NCI-H69 (cell line): ENCODE measurements around the gene TTBK1.
"Not testable (repeated sequence)": the region's sequence is repeated elsewhere in the genome, so short reads cannot be mapped to it uniquely, and the experiment has no call there.

Source experiments
- DNase-seq: peaks from one replicate; lab custom pipeline; 2025; lab: John Stamatoyannopoulos, UW

The TTBK1 gene

GRCh38 chr6:43287717-43288679, 44.7 kb downstream of the TTBK1 start:
- no peak for DNase-seq

- no peak for DNase-seq
Observed at GRCh38 chr6:43290339-43290904, 47.1 kb downstream of the TTBK1 start.

GRCh38 chr6:43290905-43291355, 47.6 kb downstream of the TTBK1 start:
- no peak for DNase-seq

DNA sequence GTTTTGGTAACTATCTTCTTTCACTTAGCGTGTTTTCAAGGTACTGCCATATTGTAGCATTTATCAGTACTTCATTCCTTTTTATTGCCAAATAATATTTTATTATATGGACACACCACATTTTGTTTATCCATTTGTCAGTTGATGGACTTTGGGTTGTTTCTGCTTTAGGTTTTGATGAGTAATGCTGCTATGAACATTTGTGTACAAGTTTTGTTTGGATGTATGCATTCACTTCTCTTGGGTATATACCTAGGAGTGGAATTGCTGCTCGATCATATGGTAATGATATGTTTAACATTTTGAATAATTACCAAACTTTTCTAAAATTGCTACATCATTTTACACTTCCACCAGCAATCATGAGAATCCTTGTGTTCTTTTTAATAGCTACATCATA, 48.4 kb downstream of the TTBK1 start:
- DNase-seq = no peak

- DNase-seq = no peak
Observed at GRCh38 chr6:43292341-43292740, 49.1 kb downstream of the TTBK1 start.

DNA sequence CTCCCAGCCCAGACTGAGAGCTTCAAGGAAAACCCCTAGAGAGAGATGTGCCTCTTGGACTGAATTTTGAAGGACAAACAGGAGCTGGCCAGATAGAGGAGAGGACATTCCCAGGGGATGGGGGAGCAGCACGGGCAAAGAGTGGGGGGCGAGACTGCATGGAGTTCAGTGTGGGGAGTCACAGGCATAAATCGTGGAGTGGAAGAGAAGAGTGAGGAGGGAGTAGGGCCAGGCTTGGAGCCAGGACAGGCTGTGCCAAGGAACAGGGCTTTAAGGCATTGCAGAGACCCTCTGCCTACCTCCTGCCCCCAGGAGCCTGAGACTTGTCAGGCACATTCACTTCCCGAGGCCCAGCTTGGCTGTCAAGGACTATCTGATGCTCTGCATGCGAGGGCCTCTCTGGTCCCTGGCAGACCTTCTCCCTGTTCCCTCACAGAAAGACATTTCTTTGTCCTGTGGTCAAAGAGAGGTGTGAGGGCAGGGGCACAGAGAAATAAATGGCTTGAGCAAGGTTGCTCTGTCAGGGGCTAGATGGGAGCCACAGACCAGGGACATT, 49.6 kb downstream of the TTBK1 start:
- DNase-seq = no peak

DNA sequence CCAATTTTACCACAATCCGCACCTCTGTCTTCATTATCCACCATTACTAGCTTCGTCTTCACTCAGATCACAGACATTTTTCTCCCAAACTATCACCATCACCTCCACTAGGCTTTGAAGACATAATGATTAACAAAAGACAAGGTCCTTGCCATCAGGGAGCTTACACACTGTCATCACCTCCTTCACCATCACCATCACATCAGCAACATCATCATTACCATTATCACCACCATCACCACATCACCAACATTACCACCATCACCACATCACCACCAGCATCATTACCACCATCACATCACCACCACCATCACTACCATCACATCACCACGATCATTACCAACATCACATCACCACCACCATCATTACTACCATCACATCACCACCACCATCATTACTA, 50.4 kb downstream of the TTBK1 start:
- no peak for DNase-seq

GRCh38 chr6:43294536-43294935, 51.3 kb downstream of the TTBK1 start:
- no peak for DNase-seq

DNA sequence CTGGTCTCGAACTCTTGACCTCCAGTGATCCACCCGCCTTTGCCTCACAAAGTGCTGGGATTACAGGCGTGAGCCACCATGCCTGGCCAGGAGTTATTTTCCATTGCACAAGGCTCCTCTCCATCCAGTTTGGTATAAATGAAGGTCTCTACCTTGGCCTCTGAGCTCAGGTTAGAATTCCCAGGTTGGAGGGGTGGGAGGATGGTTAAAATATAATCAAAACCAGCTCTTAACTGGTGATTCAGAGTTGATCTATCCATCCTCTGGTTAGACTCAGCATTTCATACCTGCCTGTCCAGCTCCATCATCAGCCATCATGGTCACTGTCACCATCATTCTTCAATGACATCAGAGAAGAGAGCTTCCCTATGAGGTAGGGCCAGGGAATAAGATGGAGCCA, 52.2 kb downstream of the TTBK1 start:
- DNase-seq = no peak

DNA sequence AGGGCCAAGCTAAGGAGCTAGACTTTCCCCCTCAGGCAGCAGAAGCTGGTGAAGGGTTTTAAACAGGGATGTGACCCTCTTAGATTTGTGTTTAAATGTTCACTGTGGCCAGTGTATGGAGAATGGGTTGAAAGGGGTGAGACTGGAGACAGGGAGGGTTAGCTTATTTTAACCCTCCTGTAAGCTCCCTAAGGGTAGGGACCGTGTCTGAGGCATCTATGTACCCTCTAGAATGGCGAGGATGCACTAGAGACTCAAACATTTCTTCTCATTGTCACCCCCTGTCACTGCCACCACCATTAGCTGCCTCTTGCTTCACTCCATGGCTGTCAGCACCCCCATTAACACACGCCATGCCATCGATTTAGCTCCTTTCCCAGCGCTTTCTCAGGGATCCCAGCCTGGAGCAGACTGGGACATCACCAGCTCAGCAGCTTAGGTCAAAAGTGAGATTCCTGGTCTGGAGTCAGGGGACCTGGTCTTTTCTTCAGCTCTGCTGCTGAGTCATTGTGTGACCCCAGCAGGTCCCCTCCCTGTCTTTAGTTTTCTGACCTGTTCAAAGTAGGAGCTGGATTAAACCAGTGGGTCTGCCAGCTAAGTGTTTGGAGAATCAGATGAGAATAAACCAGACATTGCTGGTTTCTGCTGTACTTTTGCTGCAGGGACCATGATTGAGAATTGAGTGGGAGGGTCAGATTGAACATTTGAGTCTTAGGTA, 53.7 kb downstream of the TTBK1 start:
- no peak for DNase-seq

- DNase-seq = no peak
Observed at GRCh38 chr6:43297644-43298564, 54.6 kb downstream of the TTBK1 start, which contains the start of gene SLC22A7. SLC22A7 (plus strand) TSS chr6:43298260; CDS start chr6:43298359, 99 bp downstream.

- DNase-seq = no peak
Observed at GRCh38 chr6:43298565-43299337, 55.5 kb downstream of the TTBK1 start.

GRCh38 chr6:43299338-43300293, 56.3 kb downstream of the TTBK1 start:
- no peak for DNase-seq

- no peak for DNase-seq
Observed at GRCh38 chr6:43301081-43301870, 58.0 kb downstream of the TTBK1 start.

- no peak for DNase-seq
Observed at GRCh38 chr6:43302126-43302525, 58.8 kb downstream of the TTBK1 start.

GRCh38 chr6:43303006-43303405, 59.7 kb downstream of the TTBK1 start:
- DNase-seq = not testable (repeated sequence)

DNA sequence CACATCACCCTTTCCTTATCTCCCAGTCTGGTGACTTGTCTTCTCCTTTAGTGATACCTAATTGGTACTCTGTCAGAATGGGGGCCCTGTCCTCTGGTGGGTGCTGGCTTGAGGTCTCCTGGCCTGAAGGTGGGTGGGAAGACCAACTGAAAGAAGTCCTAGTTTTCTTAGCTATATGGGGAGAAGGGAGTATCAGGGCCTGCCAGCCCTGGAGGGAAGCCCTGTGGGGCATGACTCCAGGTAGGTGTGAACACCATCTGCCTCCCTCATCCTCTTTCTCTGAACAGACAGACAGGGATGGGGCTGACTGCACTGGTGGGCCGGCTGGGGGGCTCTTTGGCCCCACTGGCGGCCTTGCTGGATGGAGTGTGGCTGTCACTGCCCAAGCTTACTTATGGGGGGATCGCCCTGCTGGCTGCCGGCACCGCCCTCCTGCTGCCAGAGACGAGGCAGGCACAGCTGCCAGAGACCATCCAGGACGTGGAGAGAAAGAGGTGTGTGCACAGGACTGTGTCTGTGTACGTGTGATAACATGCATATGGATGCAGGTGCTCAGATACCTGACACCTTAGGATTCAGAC, 60.6 kb downstream of the TTBK1 start:
- DNase-seq = peak; percentile 33

- no peak for DNase-seq
Observed at GRCh38 chr6:43304361-43304760, 61.1 kb downstream of the TTBK1 start.
